GM19324 (cell line): Measurements from ENCODE around the gene ANKS6.

Experiments
- ATAC-seq: cut with Tn5 transposase; IDR thresholded peaks from one replicate; pipeline ENCODE4 v1.9.1; 2021; ENCODE audit warnings: mild to moderate bottlenecking, moderate library complexity; ENCODE audit not compliant: unreplicated experiment, low FRiP score

Gene ANKS6

DNA sequence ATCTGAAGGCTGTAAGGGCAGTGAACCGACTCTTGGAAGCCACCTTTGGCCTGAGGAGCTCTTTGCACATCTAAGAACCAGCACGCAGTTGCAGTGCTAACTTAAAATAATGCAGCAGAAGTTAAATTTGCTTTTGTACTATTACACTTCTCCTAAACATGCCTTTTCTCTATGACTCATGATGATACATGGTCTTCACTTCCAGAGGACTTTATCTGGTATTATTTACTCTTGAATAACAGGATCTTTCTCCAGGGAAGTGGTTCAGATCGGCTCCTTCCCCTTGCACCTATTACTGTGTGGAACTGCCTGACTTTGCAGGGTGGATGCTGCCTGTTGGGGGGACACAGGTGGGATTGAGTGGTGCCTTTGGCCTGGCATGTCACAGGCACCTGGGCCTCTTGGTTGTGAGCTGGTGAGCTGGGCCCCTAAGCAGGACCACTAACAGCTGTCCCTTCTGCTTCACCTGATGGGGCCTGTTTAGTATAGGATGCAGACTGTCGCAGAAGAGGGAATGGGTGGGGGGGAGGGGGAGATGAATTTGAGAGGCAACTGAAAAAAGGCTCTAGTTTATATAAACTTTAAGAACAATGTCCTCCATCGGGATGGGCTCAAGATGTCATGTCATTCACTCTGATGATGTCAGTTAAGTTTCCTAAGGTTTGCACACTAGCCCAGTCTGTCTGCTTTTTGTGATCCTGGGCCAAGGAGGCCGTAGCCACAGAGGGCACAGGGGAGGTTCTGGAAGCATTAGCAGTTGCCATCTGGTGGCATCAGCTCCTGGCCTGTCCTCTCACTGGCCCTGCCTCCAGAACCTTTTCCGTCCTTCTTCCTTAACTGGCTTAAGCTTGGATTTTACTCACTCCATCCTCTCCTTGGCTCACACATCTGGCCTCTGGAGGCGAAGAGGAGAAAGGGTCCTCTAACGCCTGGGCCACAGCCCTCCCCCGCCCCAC lies 53.8 kb downstream of the ANKS6 start:
- ATAC-seq: no peak

DNA sequence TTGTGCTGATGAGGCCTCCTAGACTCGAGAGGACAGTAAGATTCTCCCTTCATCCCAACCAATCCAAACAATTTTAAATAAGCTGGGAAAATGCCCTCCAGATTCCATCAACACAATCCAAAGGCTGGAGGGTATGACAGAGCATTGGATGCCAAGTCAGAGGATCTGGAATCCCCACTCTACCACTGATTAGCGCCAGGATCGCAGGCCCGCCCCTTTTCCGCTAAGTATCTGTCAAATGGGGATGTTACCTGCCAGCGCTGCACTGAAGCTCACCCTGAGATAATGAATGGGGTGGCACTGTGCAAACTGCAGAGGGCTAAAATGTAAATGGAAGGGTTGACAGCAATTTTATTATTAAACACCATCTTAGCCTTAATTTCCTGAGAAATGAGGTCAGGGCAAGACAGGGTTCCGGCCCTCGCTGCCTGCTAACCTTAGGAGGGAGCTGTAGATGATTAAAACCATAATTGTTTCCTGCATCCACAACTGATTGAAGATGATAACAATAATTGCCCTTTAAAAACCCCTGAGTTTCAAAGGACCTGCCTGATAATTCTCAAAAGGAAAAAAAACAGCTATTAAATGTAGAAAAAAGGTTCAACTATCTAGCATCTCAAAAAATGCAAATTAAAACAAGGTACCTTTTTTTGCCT lies 56.0 kb downstream of the ANKS6 start:
- ATAC-seq: no peak

- ATAC-seq: no peak
These were observed 57.6 kb downstream of the ANKS6 start for GRCh38 chr9:98738741-98739140.

DNA sequence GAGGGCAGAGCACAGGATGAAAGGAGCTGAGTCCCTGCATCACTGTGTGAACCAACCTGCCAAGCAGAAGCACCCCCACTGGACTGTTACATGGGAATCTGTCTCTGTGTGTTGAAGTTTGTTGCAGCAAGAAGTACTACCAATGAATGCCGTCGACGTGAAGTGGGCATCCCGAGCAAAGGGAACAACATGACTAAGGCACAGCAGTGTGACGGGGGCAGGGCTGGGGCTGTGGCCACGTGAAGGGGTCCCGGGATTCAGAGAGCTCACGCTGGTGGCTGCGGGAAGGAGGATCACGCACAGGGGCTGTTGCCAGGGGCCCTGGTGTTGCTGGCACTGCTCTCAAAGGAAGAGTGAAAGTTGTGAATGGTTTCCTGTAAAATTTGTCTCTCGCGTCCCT lies 60.1 kb downstream of the ANKS6 start:
- ATAC-seq: no peak

GRCh38 chr9:98732801-98733200 lies 63.6 kb downstream of the ANKS6 start:
- no peak for ATAC-seq

GRCh38 chr9:98732091-98732490 lies 64.3 kb downstream of the ANKS6 start:
- ATAC-seq: no peak

- no peak for ATAC-seq
These were observed 65.5 kb downstream of the ANKS6 start for GRCh38 chr9:98730871-98731270.

GRCh38 chr9:98728500-98728899 lies 67.9 kb downstream of the ANKS6 start:
- no peak for ATAC-seq

GRCh38 chr9:98727428-98727827 lies 68.9 kb downstream of the ANKS6 start:
- no peak for ATAC-seq

DNA sequence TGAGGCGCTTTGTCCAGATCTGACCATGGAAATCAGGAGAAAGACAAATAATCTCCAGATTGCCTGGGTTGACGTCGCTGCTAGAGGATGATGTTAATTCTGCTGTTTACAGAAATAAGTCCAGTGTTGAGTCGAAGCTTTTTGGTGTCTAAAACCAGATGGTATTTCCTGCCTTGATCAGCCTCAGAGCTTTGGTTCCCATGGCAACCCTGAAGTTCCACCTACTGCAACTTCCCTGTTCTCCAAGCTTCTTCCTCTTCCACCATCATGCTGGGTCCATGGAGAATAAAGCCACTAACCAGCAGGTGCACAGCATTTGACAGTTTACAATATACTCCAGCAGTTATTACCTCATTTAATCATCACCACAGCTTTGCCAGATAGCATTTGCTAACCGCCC lies 69.6 kb downstream of the ANKS6 start:
- ATAC-seq: no peak

GRCh38 chr9:98724810-98725530 lies 71.4 kb downstream of the ANKS6 start:
- ATAC-seq: no peak

DNA sequence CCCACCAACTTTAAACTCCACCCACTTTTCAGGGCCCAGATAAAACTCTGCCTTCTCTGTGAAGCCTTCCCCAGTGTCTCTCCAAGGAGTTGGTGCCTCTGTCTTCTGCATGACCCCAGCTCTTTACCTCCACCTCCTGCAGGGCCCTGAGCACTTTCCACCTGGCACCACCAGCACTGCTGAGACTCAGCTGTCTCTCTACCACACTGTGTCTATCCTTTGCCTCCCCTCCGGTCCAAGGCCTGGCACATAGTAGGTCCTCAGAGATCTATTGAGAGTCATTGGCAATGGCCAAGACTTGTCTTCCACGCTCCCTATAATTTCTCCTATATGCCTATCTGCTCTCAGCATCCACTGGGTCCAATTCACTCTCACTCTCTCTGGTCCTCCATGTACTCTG lies 74.7 kb downstream of the ANKS6 start:
- no peak for ATAC-seq

GRCh38 chr9:98720402-98720801 lies 76.0 kb downstream of the ANKS6 start:
- ATAC-seq: no peak

- no peak for ATAC-seq
These were observed 77.3 kb downstream of the ANKS6 start for GRCh38 chr9:98719055-98719454.

- no peak for ATAC-seq
These were observed 81.5 kb downstream of the ANKS6 start for GRCh38 chr9:98714833-98715232.

DNA sequence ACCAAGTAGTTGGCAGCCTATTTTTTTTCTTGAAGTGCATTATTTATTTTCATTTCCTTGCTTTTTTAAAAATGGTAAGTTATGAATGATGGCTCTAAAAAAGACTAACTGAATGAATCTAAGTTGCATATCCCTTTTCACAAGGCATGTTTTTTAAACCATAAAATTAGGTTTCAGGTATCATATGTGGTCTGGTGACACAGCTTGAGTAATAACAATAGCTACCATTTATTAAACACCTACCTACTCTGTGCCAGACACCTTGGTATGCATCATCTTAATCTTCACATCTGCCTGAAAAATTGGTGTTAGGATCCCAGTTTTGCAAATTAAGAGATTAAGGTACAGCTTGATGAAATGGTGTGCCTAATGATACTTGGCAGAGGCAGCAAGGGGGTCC lies 83.4 kb downstream of the ANKS6 start:
- ATAC-seq: no peak

- ATAC-seq: no peak
These were observed 86.1 kb downstream of the ANKS6 start for GRCh38 chr9:98709968-98710965.

- ATAC-seq: no peak
These were observed 87.1 kb downstream of the ANKS6 start, which contains the start of gene GABBR2 for GRCh38 chr9:98708933-98709911. GABBR2 (minus strand) TSS chr9:98708935; CDS start chr9:98708737, 198 bp downstream.
